Endothelial cell of umbilical vein (primary cell): ENCODE results near the gene SYNE3.

Experiments used
- EZH2 ChIP-seq: IDR thresholded peaks from 2 replicates; pipeline ENCODE4 v1.6.1; 2012; ENCODE audit warnings: borderline replicate concordance, low read depth, mild to moderate bottlenecking, moderate library complexity, low read length, inconsistent platforms; ENCODE audit not compliant: severe bottlenecking
- GATA2 ChIP-seq: IDR thresholded peaks from 2 replicates; pipeline ENCODE4 v1.7.0; 2011; ENCODE audit warnings: low read depth, mild to moderate bottlenecking, moderate library complexity, mixed read lengths, low read length; ENCODE audit not compliant: insufficient read length, insufficient read depth
- JUN ChIP-seq: IDR thresholded peaks from 2 replicates; pipeline ENCODE4 v1.6.1; 2011; ENCODE audit warnings: borderline replicate concordance, low read depth; ENCODE audit not compliant: insufficient read length, insufficient read depth
- MAX ChIP-seq: IDR thresholded peaks from 2 replicates; pipeline ENCODE4 v1.6.1; 2011; ENCODE audit not compliant: insufficient read depth, insufficient read length
- MYC ChIP-seq: IDR thresholded peaks from one replicate; pipeline ENCODE4 v1.6.1; 2011; ENCODE audit warnings: mild to moderate bottlenecking, low read depth, low read length
- POLR2A ChIP-seq: IDR thresholded peaks from 2 replicates; pipeline ENCODE4 v1.6.1; 2012; ENCODE audit warnings: low read depth, mild to moderate bottlenecking, control low read depth, low read length
- POLR2AphosphoS5 ChIP-seq: IDR thresholded peaks from 2 replicates; pipeline ENCODE4 v1.6.1; 2012; ENCODE audit warnings: low read depth, mild to moderate bottlenecking, control low read depth, low read length, moderate library complexity; ENCODE audit not compliant: insufficient read depth
- TF ChIP-seq, protein P1 (sequence below), 2 donors: IDR thresholded peaks; 1 replicate in 1 of 2; 2 replicates in 1 of 2; pipeline ENCODE4 v1.5.1; 2011; ENCODE audit warnings: low read length in 2 of 2, mild to moderate bottlenecking in 2 of 2, moderate library complexity in 2 of 2, control low read depth in 1 of 2, inconsistent platforms in 1 of 2, low read depth in 1 of 2; ENCODE audit not compliant: insufficient read depth in 1 of 2; ENCODE audit errors: extremely low read depth in 1 of 2

GRCh38 chr14:95523815-95524448 is 7.5 kb upstream of the SYNE3 start:
- TF ChIP-seq POLR2A (no peak), EZH2 (no peak), JUN (no peak), MYC (no peak), POLR2AphosphoS5 (no peak), MAX (no peak), GATA2 (no peak)
- TF ChIP-seq, protein P1, sequence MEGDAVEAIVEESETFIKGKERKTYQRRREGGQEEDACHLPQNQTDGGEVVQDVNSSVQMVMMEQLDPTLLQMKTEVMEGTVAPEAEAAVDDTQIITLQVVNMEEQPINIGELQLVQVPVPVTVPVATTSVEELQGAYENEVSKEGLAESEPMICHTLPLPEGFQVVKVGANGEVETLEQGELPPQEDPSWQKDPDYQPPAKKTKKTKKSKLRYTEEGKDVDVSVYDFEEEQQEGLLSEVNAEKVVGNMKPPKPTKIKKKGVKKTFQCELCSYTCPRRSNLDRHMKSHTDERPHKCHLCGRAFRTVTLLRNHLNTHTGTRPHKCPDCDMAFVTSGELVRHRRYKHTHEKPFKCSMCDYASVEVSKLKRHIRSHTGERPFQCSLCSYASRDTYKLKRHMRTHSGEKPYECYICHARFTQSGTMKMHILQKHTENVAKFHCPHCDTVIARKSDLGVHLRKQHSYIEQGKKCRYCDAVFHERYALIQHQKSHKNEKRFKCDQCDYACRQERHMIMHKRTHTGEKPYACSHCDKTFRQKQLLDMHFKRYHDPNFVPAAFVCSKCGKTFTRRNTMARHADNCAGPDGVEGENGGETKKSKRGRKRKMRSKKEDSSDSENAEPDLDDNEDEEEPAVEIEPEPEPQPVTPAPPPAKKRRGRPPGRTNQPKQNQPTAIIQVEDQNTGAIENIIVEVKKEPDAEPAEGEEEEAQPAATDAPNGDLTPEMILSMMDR (IDR thresholded peaks at IDR 0.05; ENCODE audit: extremely low read depth in 1 of 2, insufficient read depth in 1 of 2, low read depth in 1 of 2, low read length in 2 of 2), result no peak
